ENCODE data around the gene PRCC. TPM values are rescaled to one million over a fixed set of nuclear protein-coding genes. Genes with fewer than 3 reads are reported as not detected.

PRCC gene
- total and polyA plus RNA-seq, 2 of the 8 experiments (the other 6 are each of a cell fraction or from before 2014, with no cell fraction given) = 95.2 to 115 TPM

DNA sequence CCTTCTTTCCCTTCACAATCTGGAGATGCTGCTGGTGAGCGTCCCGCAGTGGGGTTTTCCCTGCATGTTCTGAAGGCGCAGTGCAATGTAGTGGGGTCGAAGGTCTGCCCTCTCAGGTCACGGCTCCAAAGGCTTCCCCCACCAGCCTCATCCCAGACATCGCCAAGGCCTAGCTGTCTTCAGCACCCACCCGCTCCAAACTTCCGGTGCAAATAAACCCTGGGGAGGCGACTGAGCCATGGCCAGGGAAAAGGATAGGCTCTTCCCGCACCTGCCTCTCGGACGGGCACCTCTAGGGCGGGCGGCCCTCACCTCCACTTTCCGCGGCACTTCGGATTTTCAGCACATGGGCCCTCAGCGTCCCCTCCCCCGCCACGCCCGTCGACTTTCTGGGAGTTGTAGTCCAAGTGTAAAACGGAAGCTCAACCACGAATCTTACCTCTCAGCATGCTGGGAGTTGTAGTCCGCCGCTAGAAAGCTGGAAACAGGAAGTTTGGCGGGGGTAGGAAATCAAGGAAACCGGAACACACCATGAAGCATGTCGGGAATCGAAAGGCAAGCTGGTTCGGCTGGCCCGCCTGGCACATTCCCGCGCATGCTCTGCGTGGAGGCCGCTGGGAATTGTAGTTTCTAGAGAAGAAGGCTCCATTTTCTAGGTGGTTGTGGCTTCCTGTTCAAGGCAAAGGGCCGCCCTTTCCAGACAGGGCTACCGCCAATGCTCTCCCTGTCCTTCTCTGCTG is 26.4 kb upstream of the PRCC start, which contains the start of gene MRPL24 (continued):
- peak in 1 of 2 experiments; percentile 94; a peak in 2 of 4 replicates for TF ChIP-seq SIN3A (conservative IDR thresholded peaks at IDR 0.05 in 1 of 2, IDR thresholded peaks at IDR 0.05 in 1 of 2; ENCODE audit: low read depth in 1 of 2, low read length in 2 of 2)
- peak; percentile 10 for TF ChIP-seq NANOG (IDR thresholded peaks at IDR 0.05; ENCODE audit: insufficient read depth, low read depth, low read length, poor library complexity, severe bottlenecking)
- TF ChIP-seq RFX5 (IDR thresholded peaks at IDR 0.05; ENCODE audit: borderline replicate concordance, low read depth, low read length) = no peak
- TF ChIP-seq POLR2A (IDR thresholded peaks at IDR 0.05; ENCODE audit: control extremely low read depth in 1 of 2, low read depth in 2 of 2, low read length in 2 of 2) = peak in 1 of 2 experiments; percentile 88; a peak in 2 of 3 replicates
- no peak for TF ChIP-seq RXRA (IDR thresholded peaks at IDR 0.05; ENCODE audit: insufficient read depth, low read depth, low read length)
- peak; percentile 92 for TF ChIP-seq YY1 (IDR thresholded peaks at IDR 0.05; ENCODE audit: low read depth, low read length)
- peak; percentile 68 for TF ChIP-seq SP1 (IDR thresholded peaks at IDR 0.05; ENCODE audit: low read depth, low read length)
- TF ChIP-seq SRF (IDR thresholded peaks at IDR 0.05; ENCODE audit: low read depth, low read length) = no peak
- no peak for TF ChIP-seq SIRT6 (IDR thresholded peaks at IDR 0.05; ENCODE audit: low read length)
- peak; percentile 49; the same call in 1 of the 2 replicates for TF ChIP-seq EGR1 (IDR thresholded peaks at IDR 0.05; ENCODE audit: borderline replicate concordance, low read depth, low read length)
- TF ChIP-seq PHF8 (conservative IDR thresholded peaks at IDR 0.05; ENCODE audit: low read depth, low read length) = peak; percentile 57; the same call in 1 of the 2 replicates
- TF ChIP-seq KDM5A (IDR thresholded peaks at IDR 0.05; ENCODE audit: low read length) = no peak
- TF ChIP-seq, protein P1, sequence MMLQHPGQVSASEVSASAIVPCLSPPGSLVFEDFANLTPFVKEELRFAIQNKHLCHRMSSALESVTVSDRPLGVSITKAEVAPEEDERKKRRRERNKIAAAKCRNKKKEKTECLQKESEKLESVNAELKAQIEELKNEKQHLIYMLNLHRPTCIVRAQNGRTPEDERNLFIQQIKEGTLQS (IDR thresholded peaks at IDR 0.05; ENCODE audit: insufficient read depth, low read depth, low read length) = 0 out of 2 replicates have a peak, but pooled peaks have one; percentile 2
- peak; percentile 59; the same call in 1 of the 2 replicates for TF ChIP-seq SP4 (IDR thresholded peaks at IDR 0.05; ENCODE audit: low read length)
- TF ChIP-seq KDM1A (IDR thresholded peaks at IDR 0.05; ENCODE audit: borderline replicate concordance, low read length) = no peak
